Endometrial microvascular endothelial cells (primary cell): ENCODE measurements around the gene BBS2. TPM values are rescaled to one million over a fixed set of nuclear protein-coding genes. Genes with fewer than 3 reads are reported as not detected.

Experiments
- in situ Hi-C: cut with HindIII; loops from 2 replicates; pipeline ENCODE4 v1.10.0; 2017; ENCODE audit warnings: low sequenced_read_pairs, low pct_unique_long_range_greater_than_20kb; ENCODE audit errors: inconsistent ontology term
- total RNA-seq: library from RNA; depleted of rRNA; stranded (reverse); fragments of >200 nt; gene quantifications from one replicate; pipeline ENCODE4 v1.2.3, GENCODE V29; 2015; ENCODE audit errors: inconsistent ontology term

BBS2 gene
- total RNA-seq, 1 donor from 2014 or later, result 45.7 TPM

- in situ Hi-C loops, result no loop called here
These were observed 68.7 kb downstream of the BBS2 start, which contains the start of the genes NUDT21 and OGFOD1 for GRCh38 chr16:56450986-56451752. Gene NUDT21 (minus strand): TSS chr16:56451332. CDS start chr16:56451202, 130 bp downstream. Gene OGFOD1 (plus strand): TSS chr16:56451554. CDS start chr16:56451613, 59 bp downstream.

DNA sequence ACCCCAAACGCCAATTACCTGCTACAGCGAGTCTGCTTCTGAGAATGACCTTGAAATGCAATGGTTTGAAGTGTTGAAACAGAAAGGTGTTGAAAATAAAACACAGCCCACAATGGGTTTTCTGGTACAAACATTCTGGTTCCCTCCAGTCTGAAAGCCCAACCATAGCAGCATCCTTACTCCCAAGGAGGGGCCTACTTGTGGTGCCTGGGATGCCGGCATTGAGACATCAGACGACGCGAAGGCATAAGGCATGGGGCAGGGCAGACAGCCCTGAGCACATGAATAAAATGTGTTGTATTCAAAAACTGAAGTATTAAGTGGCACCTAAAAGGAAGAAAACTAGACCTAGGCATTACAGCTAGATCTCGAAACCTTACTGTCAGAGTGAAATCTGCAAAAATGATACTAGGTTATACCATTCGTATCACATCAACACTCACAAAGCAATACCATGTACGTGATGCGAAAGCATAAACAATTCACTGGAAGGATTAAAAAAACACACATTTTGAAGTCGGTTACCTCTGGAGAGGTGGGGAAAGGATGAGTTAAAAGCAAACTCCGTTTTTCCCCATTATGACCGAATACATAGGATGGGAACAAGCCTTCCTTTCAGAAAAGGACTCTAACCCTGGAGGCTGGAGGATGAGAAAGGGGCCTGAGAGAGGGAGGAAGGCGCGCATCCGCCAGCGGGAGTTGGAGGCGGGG lies 69.4 kb downstream of the BBS2 start:
- in situ Hi-C loops, result no loop called here

DNA sequence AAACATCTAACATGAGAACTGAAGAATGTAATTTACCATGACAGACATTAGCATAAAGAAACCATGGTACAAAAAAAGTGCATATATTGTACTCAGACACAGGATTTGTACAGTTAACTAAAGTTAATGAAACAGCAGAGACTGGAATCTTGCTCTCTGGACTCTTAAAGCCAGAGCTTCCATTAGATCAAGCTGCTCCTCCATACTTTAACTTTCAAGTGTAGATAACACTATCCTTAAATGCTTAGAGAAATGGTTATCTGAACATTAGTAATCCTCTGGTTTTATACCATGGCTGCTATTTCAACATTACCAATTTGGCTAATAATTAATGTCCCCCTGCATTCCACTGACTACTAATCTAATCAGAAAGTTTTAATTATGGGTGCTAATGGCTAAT lies 71.8 kb downstream of the BBS2 start:
- in situ Hi-C loops, result no loop called here

GRCh38 chr16:56447286-56447685 lies 72.5 kb downstream of the BBS2 start:
- in situ Hi-C loops, result no loop called here

DNA sequence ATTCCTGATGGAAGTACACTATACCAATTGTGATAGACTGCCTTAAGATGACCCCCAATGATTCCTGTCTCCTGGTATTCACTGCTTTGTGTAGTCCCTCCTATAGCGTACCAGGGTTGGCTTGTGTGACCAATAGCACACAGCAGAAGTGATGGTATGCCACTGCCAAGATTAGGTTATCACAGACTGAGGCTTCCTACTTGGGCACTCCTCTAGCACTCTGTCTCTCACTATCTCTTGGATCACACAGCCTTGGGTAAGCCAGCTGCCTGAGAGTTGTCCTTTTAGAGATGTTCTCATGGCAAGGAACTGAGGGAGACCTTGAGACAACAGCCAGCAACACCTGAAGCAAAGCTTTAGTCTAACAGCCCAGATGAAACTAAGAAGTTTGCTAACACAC lies 81.8 kb downstream of the BBS2 start:
- in situ Hi-C loops, result no loop called here

DNA sequence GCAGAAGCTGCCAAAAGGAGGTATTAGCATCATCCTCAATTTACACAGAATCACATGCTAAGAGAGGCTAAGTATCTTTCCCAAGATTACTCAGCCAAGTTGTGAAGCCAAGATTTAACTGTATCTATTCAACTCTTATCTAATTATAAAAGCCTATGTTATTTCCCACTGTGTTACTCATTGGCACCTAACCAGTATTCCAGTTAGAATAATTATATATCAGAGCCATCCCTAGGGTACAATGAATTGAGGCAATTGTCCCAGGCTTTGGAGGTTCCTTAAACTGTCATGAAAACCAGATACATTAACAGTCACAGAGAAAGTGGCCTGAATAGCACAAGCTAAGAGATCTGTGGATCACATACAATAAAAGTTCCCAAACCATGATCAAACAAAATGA lies 83.6 kb downstream of the BBS2 start:
- in situ Hi-C loops, result no loop called here

Other genes with a start within 250 kb of the BBS2 start
- gene AMFR, start 94.5 kb downstream of the BBS2 start, total RNA-seq, result 116 TPM
- 110 TPM for gene NUDT21, start 68.7 kb downstream of the BBS2 start, total RNA-seq
- 99.2 TPM for gene OGFOD1, start 68.5 kb downstream of the BBS2 start, total RNA-seq
- gene MT4, start 45.0 kb upstream of the BBS2 start, total RNA-seq, result not detected
- gene MT3, start 69.5 kb upstream of the BBS2 start, total RNA-seq, result not detected
- 1,097 TPM for gene MT2A, start 88.6 kb upstream of the BBS2 start, total RNA-seq
- gene MT1E, start 105.8 kb upstream of the BBS2 start, total RNA-seq, result 878 TPM
- gene MT1M, start 112.6 kb upstream of the BBS2 start, total RNA-seq, result 4.6 TPM
- 40.6 TPM for gene MT1A, start 118.6 kb upstream of the BBS2 start, total RNA-seq
- gene MT1B, start 131.9 kb upstream of the BBS2 start, total RNA-seq, result not detected
- 6.5 TPM for gene MT1F, start 137.9 kb upstream of the BBS2 start, total RNA-seq
- not detected for gene MT1G, start 148.0 kb upstream of the BBS2 start, total RNA-seq
- gene MT1H, start 149.8 kb upstream of the BBS2 start, total RNA-seq, result not detected
- gene MT1X, start 162.4 kb upstream of the BBS2 start, total RNA-seq, result 114 TPM
- 99.0 TPM for gene NUP93, start 210.1 kb upstream of the BBS2 start, total RNA-seq